Measurements from ENCODE around the gene CHAD. TPM values are rescaled to one million over a fixed set of nuclear protein-coding genes. Genes with fewer than 3 reads are reported as not detected.

CHAD gene
- polyA plus RNA-seq, 1 donor from 2014 or later = not detected

GRCh38 chr17:50517011-50517410 lies 48.3 kb upstream of the CHAD start:
- Histone ChIP-seq H2AFZ (ENCODE audit: low read depth, low read length) (no peak overlapping the region), H3K4me2 (ENCODE audit: low read length) (no peak overlapping the region), H3K79me2 (replicated peaks; ENCODE audit: insufficient read depth, low read length) (no peaks in the 10 kb centered on the region), H3K9me2 (ENCODE audit: insufficient read depth, low read length) (no peaks in the 10 kb centered on the region), H4K20me1 (ENCODE audit: insufficient read depth) (no peaks in the 10 kb centered on the region), H3K36me3 (ENCODE audit: insufficient read depth, low read length) (no peaks in the 10 kb centered on the region), H3K9me3 (ENCODE audit: low read length) (no peaks in the 10 kb centered on the region), H3K4me3 (ENCODE audit: low read length) (no peak overlapping the region), H3K27me3 (ENCODE audit: insufficient read depth, low read depth, low read length) (no peaks in the 10 kb centered on the region), H3K9ac (ENCODE audit: low read length) (no peak overlapping the region), H3K27ac (ENCODE audit: low read length) (no peak overlapping the region), H3F3A (ENCODE audit: insufficient read depth, low read length, poor library complexity, severe bottlenecking) (no peaks in the 10 kb centered on the region)
- TF ChIP-seq REST (IDR thresholded peaks at IDR 0.05; ENCODE audit: borderline replicate concordance) (no peak), SMC3 (conservative IDR thresholded peaks at IDR 0.05; ENCODE audit: poor library complexity) (no peak), TAF1 (IDR thresholded peaks at IDR 0.05; ENCODE audit: low read depth) (no peak), RAD21 (conservative IDR thresholded peaks at IDR 0.05) (no peak), MXI1 (conservative IDR thresholded peaks at IDR 0.05; ENCODE audit: poor library complexity, severe bottlenecking) (no peak), EZH2 (IDR thresholded peaks at IDR 0.05; ENCODE audit: borderline replicate concordance, insufficient read depth, low read length, poor library complexity, severe bottlenecking) (no peak), CTCF (IDR thresholded peaks at IDR 0.05; ENCODE audit: poor library complexity, severe bottlenecking) (no peak), EP300 (conservative IDR thresholded peaks at IDR 0.05; ENCODE audit: poor library complexity, severe bottlenecking) (no peak), POLR2AphosphoS5 (IDR thresholded peaks at IDR 0.05) (no peak)

GRCh38 chr17:50514936-50515702 lies 46.4 kb upstream of the CHAD start:
- no peaks in the 10 kb centered on the region for H3K79me2 ChIP-seq (replicated peaks; ENCODE audit: insufficient read depth, low read length)
- H3K27me3 ChIP-seq (ENCODE audit: insufficient read depth, low read depth, low read length) = no peaks in the 10 kb centered on the region
- no peak overlapping the region for H3K4me3 ChIP-seq (ENCODE audit: low read length)
- no peak overlapping the region for H3K27ac ChIP-seq (ENCODE audit: low read length)
- no peaks in the 10 kb centered on the region for H3K36me3 ChIP-seq (ENCODE audit: insufficient read depth, low read length)
- H3K9me2 ChIP-seq (ENCODE audit: insufficient read depth, low read length) = no peaks in the 10 kb centered on the region
- H3K9me3 ChIP-seq (ENCODE audit: low read length) = no peaks in the 10 kb centered on the region
- TF ChIP-seq SMC3 (conservative IDR thresholded peaks at IDR 0.05; ENCODE audit: poor library complexity) (no peak), EP300 (conservative IDR thresholded peaks at IDR 0.05; ENCODE audit: poor library complexity, severe bottlenecking) (no peak), MXI1 (conservative IDR thresholded peaks at IDR 0.05; ENCODE audit: poor library complexity, severe bottlenecking) (no peak), EZH2 (IDR thresholded peaks at IDR 0.05; ENCODE audit: borderline replicate concordance, insufficient read depth, low read length, poor library complexity, severe bottlenecking) (no peak), CTCF (IDR thresholded peaks at IDR 0.05; ENCODE audit: poor library complexity, severe bottlenecking) (no peak), RAD21 (conservative IDR thresholded peaks at IDR 0.05) (no peak)
- H3K9ac ChIP-seq (ENCODE audit: low read length) = no peak overlapping the region
- H3K4me2 ChIP-seq (ENCODE audit: low read length) = no peak overlapping the region
- H2AFZ ChIP-seq (ENCODE audit: low read depth, low read length) = no peak overlapping the region
- no peaks in the 10 kb centered on the region for H4K20me1 ChIP-seq (ENCODE audit: insufficient read depth)
- H3F3A ChIP-seq (ENCODE audit: insufficient read depth, low read length, poor library complexity, severe bottlenecking) = no peaks in the 10 kb centered on the region

Data from neural cell (in vitro differentiated cells).